Neural progenitor cell (in vitro differentiated cells): ENCODE results near the gene NAA15.

Experiments used
- EZH2 ChIP-seq: fragments of 200-600 bp; sonication (generic); IDR thresholded peaks from 2 replicates; pipeline ENCODE4 v1.6.1; 2017; ENCODE audit warnings: antibody characterized with exemption, mild to moderate bottlenecking, moderate library complexity
- EZH2phosphoT487 ChIP-seq: fragments of 200-600 bp; sonication (generic); IDR thresholded peaks from 2 replicates; pipeline ENCODE4 v1.6.1; 2017; ENCODE audit warnings: antibody characterized with exemption
- TF ChIP-seq, protein P1 (sequence below): fragments of 200-600 bp; sonication (generic); IDR thresholded peaks from 2 replicates; pipeline ENCODE4 v1.5.1; 2017; ENCODE audit warnings: antibody characterized with exemption, mild to moderate bottlenecking

- TF ChIP-seq, protein P1, sequence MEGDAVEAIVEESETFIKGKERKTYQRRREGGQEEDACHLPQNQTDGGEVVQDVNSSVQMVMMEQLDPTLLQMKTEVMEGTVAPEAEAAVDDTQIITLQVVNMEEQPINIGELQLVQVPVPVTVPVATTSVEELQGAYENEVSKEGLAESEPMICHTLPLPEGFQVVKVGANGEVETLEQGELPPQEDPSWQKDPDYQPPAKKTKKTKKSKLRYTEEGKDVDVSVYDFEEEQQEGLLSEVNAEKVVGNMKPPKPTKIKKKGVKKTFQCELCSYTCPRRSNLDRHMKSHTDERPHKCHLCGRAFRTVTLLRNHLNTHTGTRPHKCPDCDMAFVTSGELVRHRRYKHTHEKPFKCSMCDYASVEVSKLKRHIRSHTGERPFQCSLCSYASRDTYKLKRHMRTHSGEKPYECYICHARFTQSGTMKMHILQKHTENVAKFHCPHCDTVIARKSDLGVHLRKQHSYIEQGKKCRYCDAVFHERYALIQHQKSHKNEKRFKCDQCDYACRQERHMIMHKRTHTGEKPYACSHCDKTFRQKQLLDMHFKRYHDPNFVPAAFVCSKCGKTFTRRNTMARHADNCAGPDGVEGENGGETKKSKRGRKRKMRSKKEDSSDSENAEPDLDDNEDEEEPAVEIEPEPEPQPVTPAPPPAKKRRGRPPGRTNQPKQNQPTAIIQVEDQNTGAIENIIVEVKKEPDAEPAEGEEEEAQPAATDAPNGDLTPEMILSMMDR, result peak; percentile 46
- TF ChIP-seq EZH2 (no peak), EZH2phosphoT487 (no peak)
These were observed 151.7 kb downstream of the NAA15 start for GRCh38 chr4:139453041-139453370.
